Measurements from ENCODE around the gene SHISAL1.

SHISAL1 gene

DNA sequence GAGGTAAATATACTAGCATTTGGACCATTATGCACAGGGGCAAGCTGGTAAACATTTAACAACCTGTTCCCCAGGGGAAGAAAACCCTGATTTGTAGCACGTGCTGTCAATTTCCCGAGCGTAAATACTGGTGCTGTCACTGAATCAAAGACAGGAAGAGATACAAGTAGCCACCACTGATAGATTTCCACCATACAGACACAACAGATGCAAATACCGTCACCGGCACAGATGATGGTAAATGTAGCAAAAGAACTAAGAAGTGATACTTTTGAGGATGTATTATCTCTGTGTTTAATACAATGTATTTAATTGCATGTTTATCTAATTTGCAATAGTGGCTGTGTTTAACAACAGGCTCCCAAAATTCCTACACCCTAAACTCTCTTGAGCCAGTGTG is 39.6 kb downstream of the SHISAL1 start:
- H3K27ac ChIP-seq (ENCODE audit: low read length) = no peak overlapping the region
- no peaks in the 10 kb centered on the region for H3K9me3 ChIP-seq (ENCODE audit: control insufficient read depth in 1 of 2, low read length in 2 of 2)

DNA sequence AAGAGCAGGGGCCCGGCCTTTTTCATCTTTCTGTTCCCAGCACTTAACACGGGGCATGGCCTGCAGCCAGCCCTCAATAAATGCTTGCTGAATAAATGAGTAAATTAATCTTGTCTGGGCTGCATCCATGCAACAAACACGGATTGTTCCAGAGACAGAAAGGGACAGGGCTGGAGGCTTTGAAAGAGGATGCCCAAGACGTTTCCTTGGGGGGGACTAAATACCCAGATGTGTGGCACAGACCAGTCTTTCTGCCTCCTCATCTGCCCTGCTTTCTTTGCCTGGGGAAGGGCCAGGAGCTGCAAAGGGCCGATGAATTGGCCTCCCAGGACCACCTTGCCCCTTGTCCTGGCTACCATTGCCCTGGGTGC is 40.4 kb downstream of the SHISAL1 start:
- Histone ChIP-seq H3K27me3 (ENCODE audit: low read depth, low read length) (no peaks in the 10 kb centered on the region), H3K27ac (ENCODE audit: low read length) (no peak overlapping the region), H3K4me3 (ENCODE audit: low read depth in 1 of 2, low read length in 2 of 2) (no peak overlapping the region), H3K4me1 (ENCODE audit: control insufficient read depth in 1 of 2, insufficient read depth in 2 of 2, low read length in 2 of 2) (peaks cover 0 to 14% of the 10 kb centered on the region in 2 donors), H3K36me3 (ENCODE audit: control insufficient read depth in 1 of 2, insufficient read depth in 2 of 2, low read length in 2 of 2) (no peaks in the 10 kb centered on the region), H3K9me3 (ENCODE audit: control insufficient read depth in 1 of 2, low read length in 2 of 2) (no peaks in the 10 kb centered on the region)

More for the DNA sequence above, 39.6 kb downstream of the SHISAL1 start:
- no peak overlapping the region for H3K4me3 ChIP-seq (ENCODE audit: low read depth in 1 of 2, low read length in 2 of 2)
- H3K27me3 ChIP-seq (ENCODE audit: low read depth, low read length) = no peaks in the 10 kb centered on the region
- H3K4me1 ChIP-seq (ENCODE audit: control insufficient read depth in 1 of 2, insufficient read depth in 2 of 2, low read length in 2 of 2) = peaks cover 0 to 14% of the 10 kb centered on the region in 2 donors
- H3K36me3 ChIP-seq (ENCODE audit: control insufficient read depth in 1 of 2, insufficient read depth in 2 of 2, low read length in 2 of 2) = no peaks in the 10 kb centered on the region

DNA sequence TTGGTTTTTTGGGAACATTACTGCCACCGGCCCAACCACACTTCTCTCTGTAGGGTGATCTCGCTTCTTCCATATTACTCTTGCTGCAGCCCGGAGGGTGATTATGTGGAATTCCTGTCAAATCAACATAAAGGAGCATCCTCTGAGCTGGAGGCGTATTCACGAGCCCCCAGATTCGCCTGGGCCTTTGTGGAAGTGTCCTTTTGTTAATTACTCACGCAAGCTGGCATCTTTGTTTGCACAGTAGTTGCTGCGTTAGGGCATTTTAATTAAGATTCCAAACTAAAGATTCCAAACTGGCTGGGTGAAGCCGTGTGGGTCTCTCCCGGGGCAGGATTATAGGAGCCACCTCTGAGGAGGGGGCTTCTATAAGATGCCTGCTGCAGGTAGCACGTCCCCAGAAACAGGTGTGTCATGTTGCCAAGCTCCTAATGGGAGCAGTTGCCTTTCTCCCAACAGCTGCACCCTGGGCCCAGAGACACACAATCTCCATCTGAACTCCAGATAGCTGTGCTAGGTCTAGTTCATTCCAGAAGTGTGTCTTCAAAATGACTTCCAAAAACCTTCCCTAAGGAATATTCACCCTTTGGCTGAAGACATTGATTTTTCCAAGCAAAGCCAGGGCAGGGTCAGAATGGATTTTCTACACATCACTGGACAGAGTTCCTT is 40.9 kb downstream of the SHISAL1 start:
- H3K4me1 ChIP-seq (ENCODE audit: control insufficient read depth in 1 of 2, insufficient read depth in 2 of 2, low read length in 2 of 2) = peaks cover 0 to 14% of the 10 kb centered on the region in 2 donors
- H3K36me3 ChIP-seq (ENCODE audit: control insufficient read depth in 1 of 2, insufficient read depth in 2 of 2, low read length in 2 of 2) = no peaks in the 10 kb centered on the region
- no peak overlapping the region for H3K4me3 ChIP-seq (ENCODE audit: low read depth in 1 of 2, low read length in 2 of 2)
- H3K9me3 ChIP-seq (ENCODE audit: control insufficient read depth in 1 of 2, low read length in 2 of 2) = no peaks in the 10 kb centered on the region
- no peak overlapping the region for H3K27ac ChIP-seq (ENCODE audit: low read length)
- H3K27me3 ChIP-seq (ENCODE audit: low read depth, low read length) = no peaks in the 10 kb centered on the region

DNA sequence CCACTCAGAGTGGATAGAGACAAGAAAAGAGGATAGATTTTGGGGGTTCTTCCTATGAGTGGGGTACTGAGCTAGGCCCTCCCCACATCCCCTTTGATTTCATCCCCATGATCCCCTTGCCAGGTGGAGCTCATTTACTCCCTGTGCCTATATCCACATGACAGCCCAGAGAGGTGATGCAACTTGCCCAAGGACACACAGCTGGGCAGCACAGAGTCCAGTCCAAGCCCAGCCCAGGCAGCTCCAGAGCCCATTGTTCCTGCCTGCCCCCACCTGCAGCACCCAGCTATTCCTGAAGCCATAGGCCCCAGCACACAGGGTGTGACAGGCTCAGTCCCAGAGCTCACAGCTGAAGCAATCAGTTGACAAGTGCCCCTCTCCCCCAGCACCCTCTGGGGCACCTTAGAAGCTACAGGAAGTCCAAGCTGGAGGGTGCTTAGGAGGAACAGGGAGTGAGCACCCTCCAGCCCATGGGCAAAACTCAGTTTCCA is 41.7 kb downstream of the SHISAL1 start:
- no peaks in the 10 kb centered on the region for H3K27me3 ChIP-seq (ENCODE audit: low read depth, low read length)
- no peaks in the 10 kb centered on the region for H3K36me3 ChIP-seq (ENCODE audit: control insufficient read depth in 1 of 2, insufficient read depth in 2 of 2, low read length in 2 of 2)
- H3K4me3 ChIP-seq (ENCODE audit: low read depth in 1 of 2, low read length in 2 of 2) = no peak overlapping the region
- no peak overlapping the region for H3K27ac ChIP-seq (ENCODE audit: low read length)
- peaks cover 0 to 14% of the 10 kb centered on the region in 2 donors for H3K4me1 ChIP-seq (ENCODE audit: control insufficient read depth in 1 of 2, insufficient read depth in 2 of 2, low read length in 2 of 2)
- no peaks in the 10 kb centered on the region for H3K9me3 ChIP-seq (ENCODE audit: control insufficient read depth in 1 of 2, low read length in 2 of 2)

DNA sequence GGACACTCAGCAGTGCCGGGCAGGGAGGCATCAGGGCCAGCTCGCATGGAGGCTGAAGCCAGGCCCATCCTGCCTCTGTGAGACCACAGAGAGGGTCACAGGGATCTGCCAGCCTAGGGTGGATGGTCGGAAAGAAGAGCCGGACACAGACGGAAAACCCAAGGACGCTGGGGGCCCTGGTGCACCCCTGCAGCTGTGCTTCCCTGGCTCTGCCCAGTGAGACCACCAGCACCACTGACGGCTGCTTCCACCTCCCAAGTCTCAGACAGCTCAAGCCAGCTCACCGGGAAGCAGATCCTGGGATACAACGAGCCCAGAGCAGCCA is 42.2 kb downstream of the SHISAL1 start:
- no peaks in the 10 kb centered on the region for H3K27me3 ChIP-seq (ENCODE audit: low read depth, low read length)
- no peak overlapping the region for H3K4me3 ChIP-seq (ENCODE audit: low read depth in 1 of 2, low read length in 2 of 2)
- H3K9me3 ChIP-seq (ENCODE audit: control insufficient read depth in 1 of 2, low read length in 2 of 2) = no peaks in the 10 kb centered on the region
- H3K27ac ChIP-seq (ENCODE audit: low read length) = no peak overlapping the region
- H3K4me1 ChIP-seq (ENCODE audit: control insufficient read depth in 1 of 2, insufficient read depth in 2 of 2, low read length in 2 of 2) = peaks cover 0 to 14% of the 10 kb centered on the region in 2 donors
- no peaks in the 10 kb centered on the region for H3K36me3 ChIP-seq (ENCODE audit: control insufficient read depth in 1 of 2, insufficient read depth in 2 of 2, low read length in 2 of 2)

DNA sequence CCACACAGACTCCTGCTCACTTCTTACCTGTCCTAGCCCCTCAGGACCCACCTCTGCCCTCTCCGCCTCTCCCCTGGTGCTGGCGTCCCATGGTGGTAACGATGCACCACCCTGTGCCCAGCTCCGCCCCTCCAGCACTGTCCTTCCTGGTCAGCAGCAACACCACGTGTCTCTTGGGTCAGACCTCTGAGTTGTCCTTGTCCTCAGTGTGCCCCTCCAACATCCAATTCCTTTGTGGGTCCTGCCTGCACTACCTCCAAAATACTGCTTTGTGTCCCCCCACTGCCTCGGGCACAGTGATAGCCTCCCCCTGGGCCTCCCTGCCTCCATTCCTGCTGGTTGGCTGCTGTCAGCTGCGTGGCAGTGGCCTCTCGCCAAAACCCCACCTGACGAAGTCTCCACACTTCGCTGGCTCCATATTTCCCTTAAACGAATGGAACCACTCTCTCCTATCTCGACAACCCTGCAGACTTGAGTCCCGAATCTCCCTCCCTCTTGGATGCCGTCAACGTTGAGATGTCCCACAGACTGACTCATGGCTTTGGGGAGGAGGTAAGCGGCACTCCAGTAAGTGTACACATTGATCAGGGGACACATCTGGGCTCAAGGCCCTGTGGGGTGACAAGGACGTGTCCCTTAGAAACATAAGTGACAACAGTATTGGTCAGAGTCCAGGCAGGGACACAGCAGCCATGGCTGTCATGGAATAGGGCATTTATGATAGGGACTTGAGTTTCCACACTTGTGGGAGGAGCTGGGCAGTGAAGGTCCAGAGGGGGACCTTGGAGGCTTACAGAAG is 42.8 kb downstream of the SHISAL1 start:
- Histone ChIP-seq H3K27me3 (ENCODE audit: low read depth, low read length) (no peaks in the 10 kb centered on the region), H3K4me3 (ENCODE audit: low read depth in 1 of 2, low read length in 2 of 2) (no peak overlapping the region), H3K27ac (ENCODE audit: low read length) (no peak overlapping the region), H3K9me3 (ENCODE audit: control insufficient read depth in 1 of 2, low read length in 2 of 2) (no peaks in the 10 kb centered on the region), H3K36me3 (ENCODE audit: control insufficient read depth in 1 of 2, insufficient read depth in 2 of 2, low read length in 2 of 2) (no peaks in the 10 kb centered on the region), H3K4me1 (ENCODE audit: control insufficient read depth in 1 of 2, insufficient read depth in 2 of 2, low read length in 2 of 2) (peaks cover 0 to 14% of the 10 kb centered on the region in 2 donors)

DNA sequence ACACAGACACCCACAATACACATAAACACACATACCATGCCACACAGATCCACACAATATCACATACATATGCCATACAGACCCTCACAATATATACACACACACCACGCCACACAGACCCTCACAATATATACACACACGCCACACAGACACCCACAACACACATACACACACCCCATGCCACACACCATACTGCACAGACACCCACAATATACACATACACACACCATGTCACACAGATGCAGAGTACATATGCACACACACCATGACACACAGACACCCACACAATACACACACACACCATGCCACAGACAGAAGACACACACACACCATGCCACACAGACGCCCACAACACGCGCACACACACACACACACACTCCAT is 43.6 kb downstream of the SHISAL1 start:
- H3K36me3 ChIP-seq (ENCODE audit: control insufficient read depth in 1 of 2, insufficient read depth in 2 of 2, low read length in 2 of 2) = no peaks in the 10 kb centered on the region
- peaks cover 0 to 14% of the 10 kb centered on the region in 2 donors for H3K4me1 ChIP-seq (ENCODE audit: control insufficient read depth in 1 of 2, insufficient read depth in 2 of 2, low read length in 2 of 2)
- H3K4me3 ChIP-seq (ENCODE audit: low read depth in 1 of 2, low read length in 2 of 2) = no peak overlapping the region
- H3K27me3 ChIP-seq (ENCODE audit: low read depth, low read length) = no peaks in the 10 kb centered on the region
- no peak overlapping the region for H3K27ac ChIP-seq (ENCODE audit: low read length)
- no peaks in the 10 kb centered on the region for H3K9me3 ChIP-seq (ENCODE audit: control insufficient read depth in 1 of 2, low read length in 2 of 2)

DNA sequence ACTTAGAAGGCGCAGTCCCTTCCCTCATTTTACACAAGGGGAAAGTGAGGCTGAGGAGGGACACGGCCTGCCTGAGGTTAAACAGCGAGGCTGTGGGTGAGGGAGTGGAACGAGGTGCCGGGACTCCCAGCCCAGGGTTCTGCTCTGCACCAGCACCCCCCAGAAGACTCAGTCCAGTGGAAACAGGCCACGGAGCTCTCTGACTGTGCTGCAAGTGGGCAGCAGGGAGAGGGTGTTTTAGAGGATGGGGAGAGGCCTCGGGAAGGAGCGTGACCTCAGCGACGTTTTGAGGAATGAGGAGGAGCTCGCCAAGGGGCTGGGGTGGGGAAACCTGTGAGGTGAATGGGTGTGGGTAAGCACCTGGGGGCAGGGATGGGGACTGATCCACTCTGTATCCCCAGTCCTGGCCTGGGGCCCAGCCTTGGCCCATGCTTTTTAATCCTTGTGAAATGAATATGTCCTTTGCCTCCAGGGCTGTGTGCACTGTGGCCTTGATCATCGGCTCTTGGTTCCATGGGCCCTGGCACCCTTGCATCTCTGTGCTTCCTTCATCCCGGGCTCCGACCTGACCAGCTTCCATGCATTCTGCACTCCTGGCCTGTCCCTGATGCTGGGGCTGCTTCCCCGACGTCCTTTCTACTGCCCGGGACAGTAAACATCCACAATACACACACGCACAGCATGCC is 44.2 kb downstream of the SHISAL1 start:
- Histone ChIP-seq H3K4me3 (ENCODE audit: low read depth in 1 of 2, low read length in 2 of 2) (no peak overlapping the region), H3K4me1 (ENCODE audit: control insufficient read depth in 1 of 2, insufficient read depth in 2 of 2, low read length in 2 of 2) (peaks cover 0 to 14% of the 10 kb centered on the region in 2 donors), H3K36me3 (ENCODE audit: control insufficient read depth in 1 of 2, insufficient read depth in 2 of 2, low read length in 2 of 2) (no peaks in the 10 kb centered on the region), H3K27me3 (ENCODE audit: low read depth, low read length) (no peaks in the 10 kb centered on the region), H3K9me3 (ENCODE audit: control insufficient read depth in 1 of 2, low read length in 2 of 2) (no peaks in the 10 kb centered on the region), H3K27ac (ENCODE audit: low read length) (no peak overlapping the region)

DNA sequence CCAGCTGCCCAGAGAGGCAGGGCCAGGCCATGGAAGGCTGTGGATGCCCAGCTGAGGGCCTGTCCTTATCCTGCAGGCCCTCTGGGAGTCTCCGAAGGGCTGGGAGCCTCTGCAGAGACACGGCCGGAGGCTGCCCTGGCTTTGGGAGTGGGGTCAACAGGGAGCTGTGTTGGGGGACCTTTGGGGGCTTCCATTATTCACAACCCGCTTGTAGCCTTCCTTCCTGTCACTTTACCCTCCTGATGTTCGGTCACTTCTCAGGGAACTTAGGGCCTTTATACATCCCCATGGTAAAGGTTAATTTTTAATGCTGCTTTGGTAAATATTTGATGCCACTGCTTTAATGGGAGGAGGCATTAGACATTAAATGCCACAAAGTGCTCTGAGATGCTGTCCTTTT is 44.9 kb downstream of the SHISAL1 start:
- no peaks in the 10 kb centered on the region for H3K36me3 ChIP-seq (ENCODE audit: control insufficient read depth in 1 of 2, insufficient read depth in 2 of 2, low read length in 2 of 2)
- no peaks in the 10 kb centered on the region for H3K9me3 ChIP-seq (ENCODE audit: control insufficient read depth in 1 of 2, low read length in 2 of 2)
- no peaks in the 10 kb centered on the region for H3K27me3 ChIP-seq (ENCODE audit: low read depth, low read length)
- no peak overlapping the region for H3K27ac ChIP-seq (ENCODE audit: low read length)
- H3K4me3 ChIP-seq (ENCODE audit: low read depth in 1 of 2, low read length in 2 of 2) = no peak overlapping the region
- peaks cover 0 to 13% of the 10 kb centered on the region in 2 donors for H3K4me1 ChIP-seq (ENCODE audit: control insufficient read depth in 1 of 2, insufficient read depth in 2 of 2, low read length in 2 of 2)

DNA sequence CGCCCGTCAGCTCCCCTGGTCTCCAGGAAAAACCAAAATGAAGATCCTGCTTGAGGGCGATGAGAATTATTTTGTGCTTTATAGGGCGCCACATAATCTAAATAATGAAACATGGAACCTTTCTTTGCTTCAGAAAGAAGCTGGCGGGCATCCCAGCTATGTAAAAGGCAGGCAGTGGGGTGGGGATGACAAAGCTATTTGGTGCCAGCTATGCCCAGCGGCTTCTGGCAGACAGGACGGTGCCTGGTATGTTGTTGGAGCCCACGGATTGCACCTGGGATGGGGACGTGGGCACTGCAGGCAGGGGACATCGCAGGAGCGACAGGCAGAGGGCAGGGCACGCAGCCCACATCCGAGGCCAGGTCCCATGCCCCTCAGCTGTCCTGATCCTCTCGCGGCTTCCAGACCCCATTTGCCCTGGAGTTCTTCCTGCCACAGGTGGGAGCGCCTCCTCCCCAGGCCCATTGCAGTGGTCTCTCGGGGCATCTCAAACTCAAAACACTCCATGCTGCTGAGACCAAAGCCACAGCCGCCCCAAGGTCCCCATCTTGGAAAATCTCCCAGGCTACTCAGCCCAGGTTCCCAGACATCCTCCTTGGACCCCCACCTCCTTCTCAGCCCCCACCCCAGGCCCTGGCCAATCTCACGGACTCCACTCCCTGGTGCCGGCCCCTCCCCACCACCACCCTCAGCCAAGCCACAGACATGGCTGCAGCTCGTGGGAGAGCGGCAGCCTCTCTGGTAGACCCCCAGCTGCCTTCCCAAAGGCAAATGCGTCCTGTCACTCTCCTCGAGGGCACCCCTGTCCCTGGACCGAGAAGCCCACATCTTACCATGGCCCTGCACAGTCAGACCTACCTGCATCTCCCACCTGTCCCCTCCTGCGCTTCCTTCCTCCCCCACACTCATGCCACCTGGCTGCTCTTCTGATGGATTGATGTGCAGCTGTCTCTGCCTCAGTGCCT is 45.7 kb downstream of the SHISAL1 start:
- H3K4me1 ChIP-seq (ENCODE audit: control insufficient read depth in 1 of 2, insufficient read depth in 2 of 2, low read length in 2 of 2) = peaks cover 0 to 9% of the 10 kb centered on the region in 2 donors
- H3K27ac ChIP-seq (ENCODE audit: low read length) = no peak overlapping the region
- H3K4me3 ChIP-seq (ENCODE audit: low read depth in 1 of 2, low read length in 2 of 2) = no peak overlapping the region
- no peaks in the 10 kb centered on the region for H3K36me3 ChIP-seq (ENCODE audit: control insufficient read depth in 1 of 2, insufficient read depth in 2 of 2, low read length in 2 of 2)
- no peaks in the 10 kb centered on the region for H3K27me3 ChIP-seq (ENCODE audit: low read depth, low read length)
- no peaks in the 10 kb centered on the region for H3K9me3 ChIP-seq (ENCODE audit: control insufficient read depth in 1 of 2, low read length in 2 of 2)

Data from muscle layer of duodenum (tissue), 2 donors.